ENCODE measurements around the gene IRF4.

Gene IRF4

GRCh38 chr6:437037-437392, 45.5 kb downstream of the IRF4 start:
- no peaks in the 10 kb centered on the region for H3K27me3 ChIP-seq
- H3K36me3 ChIP-seq = no peaks in the 10 kb centered on the region
- no peaks in the 10 kb centered on the region for H3K4me1 ChIP-seq
- no peaks in the 10 kb centered on the region for H3K9me3 ChIP-seq
- H3K4me3 ChIP-seq = no peak overlapping the region
- no peak for TF ChIP-seq CTCF (IDR thresholded peaks at IDR 0.05)
- DNase-seq = no peak
- H3K27ac ChIP-seq = no peak overlapping the region
- intact Hi-C loops (cut with DNase I; ENCODE audit: low total_unique reads) = no loop called here

- no peak for TF ChIP-seq CTCF (IDR thresholded peaks at IDR 0.05)
- no peak for DNase-seq
- Histone ChIP-seq H3K4me1 (no peaks in the 10 kb centered on the region), H3K27me3 (peaks cover 0 to 7% of the 10 kb centered on the region in 2 donors), H3K9me3 (no peaks in the 10 kb centered on the region), H3K4me3 (no peak overlapping the region), H3K36me3 (no peaks in the 10 kb centered on the region), H3K27ac (no peak overlapping the region)
- intact Hi-C loops (cut with DNase I; ENCODE audit: low total_unique reads) = no loop called here
These were observed 47.1 kb downstream of the IRF4 start for GRCh38 chr6:438634-439170.

- H3K4me1 ChIP-seq = no peaks in the 10 kb centered on the region
- H3K27me3 ChIP-seq = peaks cover 0 to 10% of the 10 kb centered on the region in 2 donors
- H3K27ac ChIP-seq = no peak overlapping the region
- DNase-seq = peak in 1 of 2 donors; percentile 41
- no peaks in the 10 kb centered on the region for H3K9me3 ChIP-seq
- no peaks in the 10 kb centered on the region for H3K36me3 ChIP-seq
- intact Hi-C loops (cut with DNase I; ENCODE audit: low total_unique reads) = no loop called here
- TF ChIP-seq CTCF (IDR thresholded peaks at IDR 0.05) = no peak
- no peak overlapping the region for H3K4me3 ChIP-seq
These were observed 48.2 kb downstream of the IRF4 start for GRCh38 chr6:439641-440167.

GRCh38 chr6:441126-441920, 49.8 kb downstream of the IRF4 start:
- peak in 1 of 2 donors; percentile 37 for DNase-seq
- H3K4me1 ChIP-seq = no peaks in the 10 kb centered on the region
- H3K4me3 ChIP-seq = no peak overlapping the region
- no peak for TF ChIP-seq CTCF (IDR thresholded peaks at IDR 0.05)
- no peaks in the 10 kb centered on the region for H3K9me3 ChIP-seq
- H3K27ac ChIP-seq = no peak overlapping the region
- H3K36me3 ChIP-seq = no peaks in the 10 kb centered on the region
- peaks cover 0 to 12% of the 10 kb centered on the region in 2 donors for H3K27me3 ChIP-seq
- intact Hi-C loops (cut with DNase I; ENCODE audit: low total_unique reads) = no loop called here

- H3K36me3 ChIP-seq = no peaks in the 10 kb centered on the region
- no peaks in the 10 kb centered on the region for H3K9me3 ChIP-seq
- no peak overlapping the region for H3K27ac ChIP-seq
- no peak overlapping the region for H3K4me3 ChIP-seq
- DNase-seq = peak in 1 of 2 donors; percentile 43
- peaks cover 0 to 19% of the 10 kb centered on the region in 2 donors for H3K27me3 ChIP-seq
- TF ChIP-seq CTCF (IDR thresholded peaks at IDR 0.05) = no peak
- intact Hi-C loops (cut with DNase I; ENCODE audit: low total_unique reads) = no loop called here
- H3K4me1 ChIP-seq = no peaks in the 10 kb centered on the region
These were observed 52.1 kb downstream of the IRF4 start for GRCh38 chr6:443621-444159.
